Aorta (tissue), 5 donors: ENCODE data around the gene NCKAP5. TPM values are rescaled to one million over a fixed set of nuclear protein-coding genes. Genes with fewer than 3 reads are reported as not detected.

Experiments
- ATAC-seq: fragments of 200-7000 bp; cut with Tn5 transposase; one replicate; pipeline ENCODE4 v1.9.1; 2022; ENCODE audit warnings: moderate library complexity; ENCODE audit not compliant: low FRiP score
- DNase-seq, 2 donors: peaks; one replicate each; pipeline ENCODE4 v3.0.0-alpha.2; 2020
- H3K27ac ChIP-seq, 2 donors: one replicate each; pipeline ENCODE4 v1.5.1; 2013; ENCODE audit warnings: low read length in 2 of 2, mild to moderate bottlenecking in 2 of 2, moderate library complexity in 2 of 2, control low read depth in 1 of 2, inconsistent platforms in 1 of 2, low read depth in 1 of 2
- H3K27me3 ChIP-seq, 2 donors: one replicate each; pipeline ENCODE4 v1.6.1; 2013; ENCODE audit warnings: control low read depth in 1 of 2, low read length in 1 of 2, mild to moderate bottlenecking in 1 of 2, moderate library complexity in 1 of 2; ENCODE audit not compliant: insufficient read depth in 2 of 2, control insufficient read depth in 1 of 2
- H3K36me3 ChIP-seq, 2 donors: one replicate each; pipeline ENCODE4 v1.6.1; 2013; ENCODE audit warnings: control low read depth in 1 of 2, low read length in 1 of 2, mild to moderate bottlenecking in 1 of 2; ENCODE audit not compliant: insufficient read depth in 2 of 2, control insufficient read depth in 1 of 2
- H3K4me1 ChIP-seq, 2 donors: one replicate each; pipeline ENCODE4 v1.6.1; 2013; ENCODE audit warnings: low read length in 2 of 2, control low read depth in 1 of 2, mild to moderate bottlenecking in 1 of 2, moderate library complexity in 1 of 2; ENCODE audit not compliant: insufficient read depth in 2 of 2, control insufficient read depth in 1 of 2
- H3K4me3 ChIP-seq, 2 donors: one replicate each; pipeline ENCODE4 v1.5.1; 2013; ENCODE audit warnings: low read length in 2 of 2, control low read depth in 1 of 2, mild to moderate bottlenecking in 1 of 2
- H3K9me3 ChIP-seq: one replicate; pipeline ENCODE4 v1.6.1; 2013; ENCODE audit warnings: mild to moderate bottlenecking, low read length; ENCODE audit not compliant: control insufficient read depth
- WGBS, 2 donors: extraction: QIAGEN DNeasy Blood & Tissue Kit; methylation state at CpG; one replicate each; pipeline ENCODE4 v1.1.7; 2013; 5-methylcytosine and 5-hydroxymethylcytosine counted together
- intact Hi-C, 2 donors: fragments of 100-400 bp; cut with DNase I; formaldehyde crosslinking; loops; one replicate each; pipeline versions ENCODE4 v1.14.2 to v1.15.0; 2022
- polyA plus RNA-seq, 2 donors: library from polyadenylated mRNA; stranded (reverse); fragments of 200-250 nt; gene quantifications; one replicate each; pipeline ENCODE4 v1.2.3, GENCODE V29; 2013
- total RNA-seq, 2 donors: library from RNA; stranded (reverse); fragmentation: NEBNext Ultra II Directional; extraction: Animal tissue kit (Norgen Biotek cat#: 25700); gene quantifications; one replicate each; pipeline ENCODE4 v1.2.1, GENCODE V29; 2021
- donor health status: healthy with polysubstance abuse.
- donor health status: Bipolar disorder and iron deficiency.
- donor health status: DM: no; HTN: no; CAD: no.
- donor health status: DM: no; HTN: no; CAD: no.
- donor health status: DM: yes; HTN: yes; CAD: no.

Gene NCKAP5
- total and polyA plus RNA-seq, 4 donors, result 0.75 to 7.5 (median 2.4) TPM; not detected in 1

GRCh38 chr2:133169274-133169912 is 398.9 kb downstream of the NCKAP5 start:
- H3K4me3 ChIP-seq, result no peak overlapping the region
- 45 to 50% methylated on average over 10 of the region's 10 CpGs for WGBS, 2 donors
- DNase-seq (no peak), ATAC-seq (no peak)
- H3K4me1 ChIP-seq, result peaks cover 0 to 2% of the 10 kb centered on the region in 2 donors
- intact Hi-C loops, result no loop called here
- no peaks in the 10 kb centered on the region for H3K36me3 ChIP-seq
- H3K27me3 ChIP-seq, result no peaks in the 10 kb centered on the region
- peaks cover 4% of the 10 kb centered on the region for H3K9me3 ChIP-seq
- H3K27ac ChIP-seq, result no peak overlapping the region

GRCh38 chr2:133167990-133168389 is 400.3 kb downstream of the NCKAP5 start:
- H3K4me3 ChIP-seq, result no peak overlapping the region
- intact Hi-C loops, result no loop called here
- H3K4me1 ChIP-seq, result peaks cover 0 to 2% of the 10 kb centered on the region in 2 donors
- ATAC-seq (no peak), DNase-seq (no peak)
- no peak overlapping the region for H3K27ac ChIP-seq
- H3K9me3 ChIP-seq, result peaks cover 4% of the 10 kb centered on the region
- no peaks in the 10 kb centered on the region for H3K27me3 ChIP-seq
- 71 to 77% methylated on average over 3 of the region's 3 CpGs for WGBS, 2 donors
- no peaks in the 10 kb centered on the region for H3K36me3 ChIP-seq

GRCh38 chr2:133167223-133167622 is 401.0 kb downstream of the NCKAP5 start:
- WGBS, 2 donors, result 85 to 86% methylated on average over 3 of the region's 3 CpGs

GRCh38 chr2:133166031-133166430 is 402.2 kb downstream of the NCKAP5 start:
- WGBS, 2 donors, result 74% methylated on average over 2 of the region's 2 CpGs
- Histone ChIP-seq H3K4me1 (peaks cover 0 to 2% of the 10 kb centered on the region in 2 donors), H3K36me3 (no peaks in the 10 kb centered on the region), H3K4me3 (no peak overlapping the region), H3K27ac (no peak overlapping the region), H3K27me3 (no peaks in the 10 kb centered on the region), H3K9me3 (peaks cover 3% of the 10 kb centered on the region)
- intact Hi-C loops, result no loop called here
- ATAC-seq, result no peak
- no peak for DNase-seq

More at GRCh38 chr2:133167223-133167622, 401.0 kb downstream of the NCKAP5 start:
- peaks cover 0 to 2% of the 10 kb centered on the region in 2 donors for H3K4me1 ChIP-seq
- no peaks in the 10 kb centered on the region for H3K27me3 ChIP-seq
- ATAC-seq, result no peak
- H3K36me3 ChIP-seq, result no peaks in the 10 kb centered on the region
- intact Hi-C loops, result no loop called here
- H3K4me3 ChIP-seq, result no peak overlapping the region
- DNase-seq, result no peak
- H3K27ac ChIP-seq, result no peak overlapping the region
- H3K9me3 ChIP-seq, result peaks cover 4% of the 10 kb centered on the region

GRCh38 chr2:133163111-133163510 is 405.2 kb downstream of the NCKAP5 start:
- Histone ChIP-seq H3K4me3 (no peak overlapping the region), H3K9me3 (peaks cover 3% of the 10 kb centered on the region), H3K27me3 (no peaks in the 10 kb centered on the region), H3K4me1 (no peaks in the 10 kb centered on the region), H3K27ac (no peak overlapping the region), H3K36me3 (no peaks in the 10 kb centered on the region)
- intact Hi-C loops, result no loop called here
- 25 to 40% methylated on average over 4 of the region's 4 CpGs for WGBS, 2 donors
- no peak for DNase-seq
- no peak for ATAC-seq

- DNase-seq (no peak), ATAC-seq (no peak)
- no peaks in the 10 kb centered on the region for H3K27me3 ChIP-seq
- H3K9me3 ChIP-seq, result no peaks in the 10 kb centered on the region
- no peaks in the 10 kb centered on the region for H3K4me1 ChIP-seq
- H3K36me3 ChIP-seq, result no peaks in the 10 kb centered on the region
- H3K4me3 ChIP-seq, result no peak overlapping the region
- H3K27ac ChIP-seq, result no peak overlapping the region
- intact Hi-C loops, result no loop called here
These were observed 409.8 kb downstream of the NCKAP5 start for GRCh38 chr2:133158442-133158841.

- no peak for ATAC-seq
- no peak for DNase-seq
- WGBS, 2 donors, result 84 to 89% methylated on average over 1 of the region's 1 CpG
- H3K36me3 ChIP-seq, result no peaks in the 10 kb centered on the region
- no peak overlapping the region for H3K4me3 ChIP-seq
- H3K27ac ChIP-seq, result no peak overlapping the region
- intact Hi-C loops, result no loop called here
- no peaks in the 10 kb centered on the region for H3K4me1 ChIP-seq
- H3K27me3 ChIP-seq, result no peaks in the 10 kb centered on the region
- H3K9me3 ChIP-seq, result no peaks in the 10 kb centered on the region
These were observed 410.2 kb downstream of the NCKAP5 start for GRCh38 chr2:133158024-133158423.

- ATAC-seq (no peak), DNase-seq (no peak)
- H3K4me1 ChIP-seq, result no peaks in the 10 kb centered on the region
- no peak overlapping the region for H3K4me3 ChIP-seq
- H3K27me3 ChIP-seq, result no peaks in the 10 kb centered on the region
- H3K27ac ChIP-seq, result no peak overlapping the region
- intact Hi-C loops, result no loop called here
- WGBS, 2 donors, result 72 to 83% methylated on average over 3 of the region's 3 CpGs
- H3K36me3 ChIP-seq, result no peaks in the 10 kb centered on the region
- H3K9me3 ChIP-seq, result no peaks in the 10 kb centered on the region
These were observed 411.1 kb downstream of the NCKAP5 start for GRCh38 chr2:133157141-133157540.

- no peak overlapping the region for H3K4me3 ChIP-seq
- no peak overlapping the region for H3K27ac ChIP-seq
- WGBS, 2 donors, result 89 to 93% methylated on average over 1 of the region's 1 CpG
- H3K27me3 ChIP-seq, result no peaks in the 10 kb centered on the region
- ATAC-seq (no peak), DNase-seq (no peak)
- intact Hi-C loops, result no loop called here
- no peaks in the 10 kb centered on the region for H3K9me3 ChIP-seq
- no peaks in the 10 kb centered on the region for H3K36me3 ChIP-seq
- no peaks in the 10 kb centered on the region for H3K4me1 ChIP-seq
These were observed 415.5 kb downstream of the NCKAP5 start for GRCh38 chr2:133152801-133153200.
